Measurements from ENCODE around the gene TOR4A.

The TOR4A gene

GRCh38 chr9:137247916-137248175 lies 29.7 kb upstream of the TOR4A start:
- Histone ChIP-seq H3K4me3 (no peak overlapping the region), H3K27ac (no peak overlapping the region), H3K9me3 (ENCODE audit: low read depth, low read length) (no peaks in the 10 kb centered on the region), H3K36me3 (ENCODE audit: insufficient read depth, low read length) (peaks cover 9% of the 10 kb centered on the region), H3K9ac (ENCODE audit: insufficient read length) (no peak overlapping the region)
- DNase-seq (ENCODE audit: low read depth, low spot score) = no peak
- TF ChIP-seq POLR2AphosphoS5 (IDR thresholded peaks at IDR 0.05; ENCODE audit: borderline replicate concordance, low read depth, low read length) = no peak

- no peak for DNase-seq (ENCODE audit: low read depth, low spot score)
- no peak for TF ChIP-seq EZH2 (IDR thresholded peaks at IDR 0.05)
- TF ChIP-seq POLR2AphosphoS5 (IDR thresholded peaks at IDR 0.05; ENCODE audit: borderline replicate concordance, low read depth, low read length) = no peak
- TF ChIP-seq FOXP2 (optimal IDR thresholded peaks at IDR 0.05; ENCODE audit: control extremely low read depth, extremely low read length, insufficient read depth) = no peak
- H3K36me3 ChIP-seq (ENCODE audit: insufficient read depth, low read length) = no peaks in the 10 kb centered on the region
- no peaks in the 10 kb centered on the region for H3K9me3 ChIP-seq (ENCODE audit: low read depth, low read length)
- no peak overlapping the region for H3K27ac ChIP-seq
- no peak overlapping the region for H3K9ac ChIP-seq (ENCODE audit: insufficient read length)
- no peak overlapping the region for H3K4me3 ChIP-seq
These were observed 27.0 kb upstream of the TOR4A start for GRCh38 chr9:137250329-137251193.

- no peak within 1 kb of the TSS for H3K27ac ChIP-seq
- no peak for DNase-seq (ENCODE audit: low read depth, low spot score)
These were observed 26.4 kb upstream of the TOR4A start, which contains the start of gene STPG3 for GRCh38 chr9:137251194-137251461. Gene STPG3 (plus strand): TSS chr9:137251286. CDS start chr9:137251287, 1 bp downstream.

GRCh38 chr9:137251490-137252268 lies 25.8 kb upstream of the TOR4A start:
- no peak overlapping the region for H3K27ac ChIP-seq
- H3K36me3 ChIP-seq (ENCODE audit: insufficient read depth, low read length) = peaks cover 6% of the 10 kb centered on the region; the same call in 1 of the 2 replicates
- H3K9ac ChIP-seq (ENCODE audit: insufficient read length) = no peak overlapping the region
- no peak for TF ChIP-seq EZH2 (IDR thresholded peaks at IDR 0.05)
- no peak for TF ChIP-seq POLR2AphosphoS5 (IDR thresholded peaks at IDR 0.05; ENCODE audit: borderline replicate concordance, low read depth, low read length)
- TF ChIP-seq FOXP2 (optimal IDR thresholded peaks at IDR 0.05; ENCODE audit: control extremely low read depth, extremely low read length, insufficient read depth) = no peak
- no peak for DNase-seq (ENCODE audit: low read depth, low spot score)
- no peaks in the 10 kb centered on the region for H3K9me3 ChIP-seq (ENCODE audit: low read depth, low read length)
- no peak overlapping the region for H3K4me3 ChIP-seq

More at GRCh38 chr9:137251194-137251461, 26.4 kb upstream of the TOR4A start, which contains the start of gene STPG3:
- Histone ChIP-seq H3K9me3 (ENCODE audit: low read depth, low read length) (no peaks in the 10 kb centered on the region), H3K4me3 (no peak within 1 kb of the TSS), H3K36me3 (ENCODE audit: insufficient read depth, low read length) (peaks cover under 1% of the 10 kb centered on the region; the same call in 1 of the 2 replicates), H3K9ac (ENCODE audit: insufficient read length) (no peak within 1 kb of the TSS)
- TF ChIP-seq EZH2 (IDR thresholded peaks at IDR 0.05) (no peak), POLR2AphosphoS5 (IDR thresholded peaks at IDR 0.05; ENCODE audit: borderline replicate concordance, low read depth, low read length) (no peak), FOXP2 (optimal IDR thresholded peaks at IDR 0.05; ENCODE audit: control extremely low read depth, extremely low read length, insufficient read depth) (no peak)

GRCh38 chr9:137252555-137253506 lies 24.7 kb upstream of the TOR4A start:
- DNase-seq (ENCODE audit: low read depth, low spot score) = no peak
- Histone ChIP-seq H3K9ac (ENCODE audit: insufficient read length) (no peak overlapping the region), H3K9me3 (ENCODE audit: low read depth, low read length) (no peaks in the 10 kb centered on the region), H3K36me3 (ENCODE audit: insufficient read depth, low read length) (peaks cover 11% of the 10 kb centered on the region; the same call in 1 of the 2 replicates), H3K4me3 (no peak overlapping the region), H3K27ac (no peak overlapping the region)
- TF ChIP-seq POLR2AphosphoS5 (IDR thresholded peaks at IDR 0.05; ENCODE audit: borderline replicate concordance, low read depth, low read length) (no peak), EZH2 (IDR thresholded peaks at IDR 0.05) (no peak), FOXP2 (optimal IDR thresholded peaks at IDR 0.05; ENCODE audit: control extremely low read depth, extremely low read length, insufficient read depth) (no peak)

- Histone ChIP-seq H3K27ac (no peak overlapping the region; the same call in 1 of the 2 replicates), H3K9ac (ENCODE audit: insufficient read length) (peak overlapping the region; percentile 79), H3K9me3 (ENCODE audit: low read depth, low read length) (no peaks in the 10 kb centered on the region), H3K4me3 (peak overlapping the region; percentile 88), H3K36me3 (ENCODE audit: insufficient read depth, low read length) (peaks cover 22% of the 10 kb centered on the region)
- DNase-seq (ENCODE audit: low read depth, low spot score) = no peak
- no peak for TF ChIP-seq EZH2 (IDR thresholded peaks at IDR 0.05)
- TF ChIP-seq FOXP2 (optimal IDR thresholded peaks at IDR 0.05; ENCODE audit: control extremely low read depth, extremely low read length, insufficient read depth) = no peak
- no peak for TF ChIP-seq POLR2AphosphoS5 (IDR thresholded peaks at IDR 0.05; ENCODE audit: borderline replicate concordance, low read depth, low read length)
These were observed 23.6 kb upstream of the TOR4A start for GRCh38 chr9:137253717-137254623.

Data from SK-N-MC (cell line).